Measurements from ENCODE around the gene MFSD11. TPM values are rescaled to one million over a fixed set of nuclear protein-coding genes. Genes with fewer than 3 reads are reported as not detected.

Gene MFSD11
- 24.1 TPM for total RNA-seq

DNA sequence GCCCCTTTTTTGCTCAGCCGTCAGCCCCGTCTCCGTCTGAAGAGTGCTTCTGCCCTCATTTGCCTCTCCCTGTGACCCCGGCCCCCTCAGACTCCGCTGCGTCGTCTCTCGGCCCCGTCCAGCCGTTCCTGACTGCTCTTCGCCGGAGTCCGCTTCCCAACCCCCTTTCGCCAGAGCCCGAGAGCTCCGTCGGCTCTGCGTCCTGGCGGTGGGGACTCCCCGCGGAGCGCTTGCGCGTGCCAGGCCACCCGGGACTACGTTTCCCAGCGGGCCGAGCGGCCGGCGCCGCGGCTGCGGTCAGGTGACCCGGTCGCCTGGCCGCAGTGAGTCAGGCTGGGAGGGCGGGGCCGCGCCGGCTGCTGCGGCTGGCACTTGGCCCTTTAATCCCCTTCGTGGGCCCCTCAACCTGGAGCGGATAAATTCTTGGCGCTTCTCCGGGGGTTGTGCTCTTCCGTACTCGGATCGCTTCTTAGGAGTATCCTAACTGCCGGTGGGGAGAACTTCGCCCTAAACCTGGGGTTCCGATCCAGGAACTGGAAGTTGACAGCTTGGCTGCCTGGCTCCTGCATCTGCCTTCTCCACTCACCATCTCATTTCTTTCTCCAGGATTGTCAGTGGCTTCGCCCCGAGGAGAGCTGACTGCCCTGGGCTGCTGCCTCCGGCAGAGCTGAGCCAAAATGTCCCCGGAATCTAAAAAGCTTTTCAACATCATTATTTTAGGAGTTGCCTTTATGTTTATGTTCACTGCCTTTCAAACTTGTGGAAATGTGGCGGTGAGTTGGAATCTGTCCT, at the start of gene MFSD11:
Gene MFSD11 (plus strand): TSS at position 444 of the 792 bp plus-strand sequence. CDS start 234 bp downstream, at position 678.
- Histone ChIP-seq H3K4me1 (peaks cover 59% of the 10 kb centered on the region), H3K36me3 (peaks cover 0 to 41% of the 10 kb centered on the region in 2 donors), H3K9me3 (no peaks in the 10 kb centered on the region), H3K27me3 (no peaks in the 10 kb centered on the region), H3K27ac (peak within 1 kb of the TSS; percentile 99), H3K4me3 (peak within 1 kb of the TSS; percentile 98 to 100)
- intact Hi-C loops (cut with DNase I), result no loop called here
- DNase-seq (ENCODE audit: extremely low spot score in 2 of 2), result no peak
- TF ChIP-seq POLR2AphosphoS5 (IDR thresholded peaks at IDR 0.05; ENCODE audit: insufficient read depth in 1 of 2, low read depth in 1 of 2), result peak in 1 of 2 donors; percentile 11
- TF ChIP-seq CTCF (IDR thresholded peaks at IDR 0.05), result no peak
- TF ChIP-seq POLR2A (IDR thresholded peaks at IDR 0.05), result no peak

- peak overlapping the region in 1 of 2 donors; percentile 18 for H3K4me3 ChIP-seq
- no peaks in the 10 kb centered on the region for H3K9me3 ChIP-seq
- TF ChIP-seq CTCF (IDR thresholded peaks at IDR 0.05) (no peak), POLR2AphosphoS5 (IDR thresholded peaks at IDR 0.05; ENCODE audit: insufficient read depth in 1 of 2, low read depth in 1 of 2) (no peak), POLR2A (IDR thresholded peaks at IDR 0.05) (no peak)
- no peak for DNase-seq (ENCODE audit: extremely low spot score in 2 of 2)
- no peaks in the 10 kb centered on the region for H3K36me3 ChIP-seq
- H3K4me1 ChIP-seq, result peaks cover 64% of the 10 kb centered on the region
- peak overlapping the region; percentile 86 for H3K27ac ChIP-seq
- H3K27me3 ChIP-seq, result no peaks in the 10 kb centered on the region
- intact Hi-C loops (cut with DNase I), result no loop called here
Observed at GRCh38 chr17:76688165-76688622, 49.7 kb upstream of the MFSD11 start.

GRCh38 chr17:76689859-76690258, 48.1 kb upstream of the MFSD11 start:
- intact Hi-C loops (cut with DNase I), result no loop called here
- no peak overlapping the region for H3K4me3 ChIP-seq
- H3K27me3 ChIP-seq, result no peaks in the 10 kb centered on the region
- H3K27ac ChIP-seq, result peak overlapping the region; percentile 86
- no peak for TF ChIP-seq POLR2AphosphoS5 (IDR thresholded peaks at IDR 0.05; ENCODE audit: insufficient read depth in 1 of 2, low read depth in 1 of 2)
- TF ChIP-seq POLR2A (IDR thresholded peaks at IDR 0.05), result no peak
- TF ChIP-seq CTCF (IDR thresholded peaks at IDR 0.05), result no peak
- no peaks in the 10 kb centered on the region for H3K9me3 ChIP-seq
- no peaks in the 10 kb centered on the region for H3K36me3 ChIP-seq
- no peak for DNase-seq (ENCODE audit: extremely low spot score in 2 of 2)
- H3K4me1 ChIP-seq, result peaks cover 66% of the 10 kb centered on the region

DNA sequence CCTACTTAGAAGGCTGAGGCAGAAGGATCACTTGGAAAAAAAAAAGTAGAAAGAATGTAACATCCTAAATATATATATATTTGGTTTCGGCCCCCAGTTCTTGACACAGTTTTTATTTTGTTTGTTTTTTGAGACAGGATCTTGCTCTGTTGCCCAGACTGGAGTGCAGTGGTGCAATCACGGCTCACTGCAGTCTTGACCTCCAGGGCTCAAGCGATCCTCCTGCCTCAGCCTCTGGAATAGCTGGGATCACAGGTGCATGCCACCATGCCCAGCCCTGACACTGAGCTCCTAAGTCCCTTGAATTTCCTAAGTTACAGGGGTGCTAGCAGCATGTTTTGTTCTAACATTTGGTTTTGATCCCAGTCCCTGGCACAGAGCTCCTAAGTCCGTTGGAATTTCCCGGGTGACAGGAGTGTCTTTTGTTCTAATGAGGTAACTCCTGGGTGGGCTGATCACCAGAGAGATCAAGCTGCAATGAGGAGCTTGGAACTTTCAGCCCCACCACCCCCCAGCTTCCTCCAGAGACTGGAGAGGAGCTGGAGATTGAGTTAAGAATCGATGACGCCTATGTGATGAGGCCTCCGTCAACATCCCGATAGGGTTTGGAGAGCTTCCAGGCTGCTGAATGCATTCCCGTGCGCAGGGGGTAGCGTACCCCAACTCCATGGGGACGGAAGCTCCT, 47.2 kb upstream of the MFSD11 start:
- intact Hi-C loops (cut with DNase I), result no loop called here
- Histone ChIP-seq H3K4me3 (no peak overlapping the region), H3K36me3 (no peaks in the 10 kb centered on the region), H3K27ac (no peak overlapping the region), H3K4me1 (peaks cover 70% of the 10 kb centered on the region), H3K27me3 (no peaks in the 10 kb centered on the region), H3K9me3 (no peaks in the 10 kb centered on the region)
- DNase-seq (ENCODE audit: extremely low spot score in 2 of 2), result no peak
- TF ChIP-seq POLR2A (IDR thresholded peaks at IDR 0.05), result no peak
- no peak for TF ChIP-seq CTCF (IDR thresholded peaks at IDR 0.05)
- no peak for TF ChIP-seq POLR2AphosphoS5 (IDR thresholded peaks at IDR 0.05; ENCODE audit: insufficient read depth in 1 of 2, low read depth in 1 of 2)
